ENCODE results near the gene DDR1.

DNA sequence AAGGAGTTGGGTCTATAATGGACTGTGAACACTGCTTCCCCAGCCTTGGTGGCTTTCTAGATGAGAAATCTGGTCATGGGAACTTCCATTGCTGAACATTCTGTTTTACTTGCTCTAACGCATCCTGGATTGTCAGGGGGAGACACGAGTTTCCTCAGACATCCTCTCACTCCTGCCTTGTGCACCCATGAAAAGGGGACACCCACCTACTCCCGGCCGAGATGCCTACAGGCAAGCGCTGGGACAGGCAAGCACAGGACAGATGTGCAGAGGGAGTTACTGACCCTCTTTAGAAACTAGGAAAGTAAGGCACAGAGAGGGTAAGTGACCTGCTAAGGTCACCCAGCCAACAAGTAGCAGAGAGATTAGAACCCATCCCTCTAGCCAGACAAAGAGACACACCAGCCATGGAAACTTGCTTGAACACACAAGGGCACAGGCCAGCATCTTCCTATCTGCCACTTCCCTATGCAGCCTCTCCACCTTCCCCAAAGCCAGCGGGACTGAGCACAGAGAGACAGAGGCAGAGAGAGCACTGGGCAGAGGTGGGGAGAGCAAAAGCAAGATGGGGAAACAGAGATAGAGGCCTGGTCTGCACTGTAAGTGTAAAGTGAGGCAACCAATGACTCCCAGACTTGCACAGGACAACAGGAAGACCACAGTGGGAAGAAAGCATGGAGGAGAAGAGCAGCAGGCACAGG is 48.5 kb downstream of the DDR1 start:
- TF ChIP-seq ZNF274 (IDR thresholded peaks at IDR 0.05; ENCODE audit: low read depth, low read length) (no peak), YY1 (IDR thresholded peaks at IDR 0.05; ENCODE audit: insufficient read depth, insufficient read length) (no peak)

All from NT2/D1 (cell line).